Trophoblast cell (in vitro differentiated cells and primary cell): Measurements from ENCODE around the gene DPEP3.

Source experiments
- DNase-seq, 2 donors: peaks; one replicate each; pipeline ENCODE4 v3.0.0-alpha.2; 2016
- H2AFZ ChIP-seq: 2 replicates; pipeline ENCODE4 v1.6.1; 2013; ENCODE audit warnings: low read length, moderate library complexity, mild to moderate bottlenecking; ENCODE audit not compliant: insufficient read depth, poor library complexity
- H2AK5ac ChIP-seq: 2 replicates; pipeline ENCODE4 v1.6.1; 2013; ENCODE audit warnings: mild to moderate bottlenecking, low read length
- H2BK120ac ChIP-seq: 2 replicates; pipeline ENCODE4 v1.6.1; 2013; ENCODE audit warnings: low read length, mild to moderate bottlenecking, moderate library complexity; ENCODE audit not compliant: insufficient read depth, poor library complexity
- H2BK12ac ChIP-seq: 2 replicates; pipeline ENCODE4 v1.6.1; 2013; ENCODE audit warnings: mild to moderate bottlenecking, low read length, moderate library complexity
- H2BK5ac ChIP-seq: 2 replicates; pipeline ENCODE4 v1.6.1; 2013; ENCODE audit warnings: low read length, low read depth, moderate library complexity, mild to moderate bottlenecking; ENCODE audit not compliant: poor library complexity
- H3K14ac ChIP-seq: 2 replicates; pipeline ENCODE4 v1.6.1; 2013; ENCODE audit warnings: mild to moderate bottlenecking, low read length
- H3K18ac ChIP-seq: 2 replicates; pipeline ENCODE4 v1.6.1; 2013; ENCODE audit warnings: mild to moderate bottlenecking, low read length
- H3K23ac ChIP-seq: 2 replicates; pipeline ENCODE4 v1.6.1; 2013; ENCODE audit warnings: low read length
- H3K27ac ChIP-seq: 2 replicates; pipeline ENCODE4 v1.5.1; 2013; ENCODE audit warnings: low read depth, mild to moderate bottlenecking, inconsistent platforms, low read length, moderate library complexity
- H3K27me3 ChIP-seq: 2 replicates; pipeline ENCODE4 v1.6.1; 2013; ENCODE audit warnings: inconsistent platforms, mild to moderate bottlenecking, low read length, moderate library complexity; ENCODE audit not compliant: insufficient read depth
- H3K36me3 ChIP-seq, 2 experiments: 1 replicate in 1 of 2; 2 replicates in 1 of 2; pipeline ENCODE4 v1.6.1; 2013; ENCODE audit warnings: low read length in 2 of 2, mild to moderate bottlenecking in 2 of 2, moderate library complexity in 1 of 2; ENCODE audit not compliant: insufficient read depth in 2 of 2, control insufficient read depth in 1 of 2
- H3K4ac ChIP-seq: 2 replicates; pipeline ENCODE4 v1.6.1; 2013; ENCODE audit warnings: low read depth, mild to moderate bottlenecking, low read length, moderate library complexity
- H3K4me1 ChIP-seq, 2 experiments: 1 replicate in 1 of 2; 2 replicates in 1 of 2; pipeline ENCODE4 v1.6.1; 2013; ENCODE audit warnings: low read length in 2 of 2, mild to moderate bottlenecking in 2 of 2, moderate library complexity in 1 of 2; ENCODE audit not compliant: insufficient read depth in 2 of 2, control insufficient read depth in 1 of 2
- H3K4me2 ChIP-seq: 2 replicates; pipeline ENCODE4 v1.6.1; 2013; ENCODE audit warnings: inconsistent platforms, mild to moderate bottlenecking, low read length, moderate library complexity
- H3K4me3 ChIP-seq: 2 replicates; pipeline ENCODE4 v1.5.1; 2013; ENCODE audit warnings: mild to moderate bottlenecking, low read depth, low read length, inconsistent platforms
- H3K79me1 ChIP-seq: one replicate; pipeline ENCODE4 v1.6.1; 2013; ENCODE audit warnings: low read length
- H3K79me2 ChIP-seq: 2 replicates; pipeline ENCODE4 v1.6.1; 2013; ENCODE audit warnings: low read length, mild to moderate bottlenecking; ENCODE audit not compliant: control insufficient read depth, insufficient read depth, poor library complexity
- H3K9ac ChIP-seq: 2 replicates; pipeline ENCODE4 v1.6.1; 2013; ENCODE audit warnings: mild to moderate bottlenecking, low read length
- H3K9me3 ChIP-seq: 2 replicates; pipeline ENCODE4 v1.6.1; 2013; ENCODE audit warnings: low read depth, mild to moderate bottlenecking, control low read depth, inconsistent platforms, low read length; ENCODE audit not compliant: insufficient read depth
- H4K12ac ChIP-seq: 2 replicates; pipeline ENCODE4 v1.6.1; 2013; ENCODE audit warnings: low read depth, mild to moderate bottlenecking, low read length, moderate library complexity
- H4K8ac ChIP-seq: 2 replicates; pipeline ENCODE4 v1.6.1; 2013; ENCODE audit warnings: low read depth, mild to moderate bottlenecking, low read length, moderate library complexity
- H4K91ac ChIP-seq: one replicate; pipeline ENCODE4 v1.6.1; 2013; ENCODE audit warnings: low read depth, mild to moderate bottlenecking, low read length, moderate library complexity
- WGBS: extraction: QIAGEN DNeasy Blood & Tissue Kit; methylation state at CpG from one replicate; pipeline ENCODE4 v1.1.7; 2013; ENCODE audit warnings: missing lambda C conversion rate; ENCODE audit not compliant: insufficient read length, insufficient coverage; ENCODE audit errors: extremely low coverage; 5-methylcytosine and 5-hydroxymethylcytosine counted together

DPEP3 gene

GRCh38 chr16:67948015-67948414 lies 32.3 kb downstream of the DPEP3 start:
- Histone ChIP-seq H3K27me3 (no peaks in the 10 kb centered on the region), H4K8ac (no peak overlapping the region), H2BK12ac (no peak overlapping the region), H4K12ac (no peak overlapping the region), H4K91ac (no peak overlapping the region), H3K9ac (no peak overlapping the region), H2BK5ac (no peak overlapping the region), H3K4me3 (no peak overlapping the region), H2AK5ac (no peak overlapping the region), H3K27ac (no peak overlapping the region), H2AFZ (no peak overlapping the region), H3K79me2 (no peaks in the 10 kb centered on the region), H2BK120ac (no peak overlapping the region), H3K36me3 (peaks cover 96 to 98% of the 10 kb centered on the region in 2 experiments), H3K4ac (no peak overlapping the region), H3K14ac (no peak overlapping the region), H3K23ac (no peak overlapping the region), H3K4me1 (no peaks in the 10 kb centered on the region), H3K18ac (no peak overlapping the region), H3K79me1 (no peaks in the 10 kb centered on the region), H3K4me2 (no peak overlapping the region), H3K9me3 (peaks cover 4% of the 10 kb centered on the region)
- WGBS: no CpG with 5 or more reads among the region's 15 CpGs
- no peak for DNase-seq

- H3K4me2 ChIP-seq: no peak overlapping the region
- no peak overlapping the region for H3K14ac ChIP-seq
- no peak overlapping the region for H2BK120ac ChIP-seq
- H3K36me3 ChIP-seq: peaks cover 98 to 99% of the 10 kb centered on the region in 2 experiments
- no peak overlapping the region for H4K12ac ChIP-seq
- H4K8ac ChIP-seq: no peak overlapping the region
- H3K9me3 ChIP-seq: peaks cover 6% of the 10 kb centered on the region
- no peaks in the 10 kb centered on the region for H3K4me1 ChIP-seq
- no peaks in the 10 kb centered on the region for H3K79me1 ChIP-seq
- H3K27ac ChIP-seq: no peak overlapping the region
- no peak overlapping the region for H4K91ac ChIP-seq
- no peak overlapping the region for H3K4me3 ChIP-seq
- H3K27me3 ChIP-seq: no peaks in the 10 kb centered on the region
- H3K18ac ChIP-seq: peak overlapping the region; percentile 6
- WGBS: no CpG with 5 or more reads among the region's 28 CpGs
- no peak overlapping the region for H2BK12ac ChIP-seq
- no peak for DNase-seq
- no peak overlapping the region for H2BK5ac ChIP-seq
- no peak overlapping the region for H3K4ac ChIP-seq
- H2AFZ ChIP-seq: no peak overlapping the region
- H3K9ac ChIP-seq: no peak overlapping the region
- H3K79me2 ChIP-seq: no peaks in the 10 kb centered on the region
- no peak overlapping the region for H3K23ac ChIP-seq
- no peak overlapping the region for H2AK5ac ChIP-seq
These were observed 33.2 kb downstream of the DPEP3 start for GRCh38 chr16:67946966-67947558.

- Histone ChIP-seq H3K36me3 (peaks cover 98% of the 10 kb centered on the region in 2 experiments), H3K4me1 (no peaks in the 10 kb centered on the region), H3K9ac (no peak overlapping the region), H4K91ac (no peak overlapping the region), H2BK5ac (no peak overlapping the region), H3K18ac (no peak overlapping the region), H3K27ac (no peak overlapping the region), H3K27me3 (no peaks in the 10 kb centered on the region), H3K4me2 (no peak overlapping the region), H4K8ac (no peak overlapping the region), H2BK12ac (no peak overlapping the region), H3K4ac (no peak overlapping the region), H2BK120ac (no peak overlapping the region), H2AFZ (no peak overlapping the region), H3K9me3 (peaks cover 6% of the 10 kb centered on the region), H2AK5ac (no peak overlapping the region), H3K79me1 (no peaks in the 10 kb centered on the region), H3K14ac (no peak overlapping the region), H3K23ac (no peak overlapping the region), H3K4me3 (no peak overlapping the region), H3K79me2 (no peaks in the 10 kb centered on the region), H4K12ac (no peak overlapping the region)
- WGBS: no CpG with 5 or more reads among the region's 20 CpGs
- DNase-seq: no peak
These were observed 34.1 kb downstream of the DPEP3 start for GRCh38 chr16:67946128-67946569.

GRCh38 chr16:67945392-67945933 lies 34.8 kb downstream of the DPEP3 start:
- Histone ChIP-seq H2BK5ac (no peak overlapping the region), H3K23ac (no peak overlapping the region), H2BK12ac (no peak overlapping the region), H3K4ac (no peak overlapping the region), H4K8ac (no peak overlapping the region), H3K9me3 (peaks cover 6% of the 10 kb centered on the region), H3K4me3 (no peak overlapping the region), H3K18ac (no peak overlapping the region), H3K79me2 (no peaks in the 10 kb centered on the region), H3K14ac (no peak overlapping the region), H2BK120ac (no peak overlapping the region), H3K4me2 (no peak overlapping the region), H2AFZ (no peak overlapping the region), H4K12ac (no peak overlapping the region), H3K27me3 (no peaks in the 10 kb centered on the region), H4K91ac (no peak overlapping the region), H3K4me1 (no peaks in the 10 kb centered on the region), H3K9ac (no peak overlapping the region), H2AK5ac (no peak overlapping the region), H3K27ac (no peak overlapping the region), H3K36me3 (peaks cover 92 to 94% of the 10 kb centered on the region in 2 experiments), H3K79me1 (no peaks in the 10 kb centered on the region)
- DNase-seq: no peak
- WGBS: no CpG with 5 or more reads among the region's 24 CpGs
